Lower lobe of right lung (tissue), 2 donors: ENCODE results near the gene SLC6A3. TPM values are rescaled to one million over a fixed set of nuclear protein-coding genes. Genes with fewer than 3 reads are reported as not detected.

Experiments used
- ATAC-seq, 2 donors: fragments of 200-7000 bp; cut with Tn5 transposase; one replicate each; pipeline ENCODE4 v1.9.1; 2020 to 2022; ENCODE audit warnings: mild to moderate bottlenecking in 2 of 2, moderate library complexity in 2 of 2
- DNase-seq: peaks from one replicate; pipeline ENCODE4 v3.0.0-alpha.2; 2020
- H3K27ac ChIP-seq: fragments of 200-600 bp; one replicate; pipeline ENCODE4 v1.8.0; 2022
- H3K27me3 ChIP-seq: fragments of 200-600 bp; one replicate; pipeline ENCODE4 v1.8.0; 2022; ENCODE audit warnings: low read depth
- H3K36me3 ChIP-seq: fragments of 200-600 bp; one replicate; pipeline ENCODE4 v1.8.0; 2022; ENCODE audit warnings: mild to moderate bottlenecking
- H3K4me1 ChIP-seq: fragments of 200-600 bp; one replicate; pipeline ENCODE4 v1.8.0; 2022
- H3K4me3 ChIP-seq: fragments of 200-600 bp; one replicate; pipeline ENCODE4 v1.8.0; 2022; ENCODE audit warnings: mild to moderate bottlenecking
- H3K9me3 ChIP-seq: fragments of 200-600 bp; one replicate; pipeline ENCODE4 v1.8.0; 2022
- intact Hi-C: fragments of 100-400 bp; cut with DNase I; formaldehyde crosslinking; loops from one replicate; pipeline ENCODE4 v1.11.0; 2022
- total RNA-seq: library from RNA; stranded (reverse); fragmentation: NEBNext Ultra II Directional; extraction: Animal tissue kit (Norgen Biotek cat#: 25700); gene quantifications from one replicate; pipeline ENCODE4 v1.2.1, GENCODE V29; 2021
- TF ChIP-seq, protein P1 (sequence below): fragments of 200-600 bp; IDR thresholded peaks from one replicate; pipeline ENCODE4 v1.8.0; 2022; ENCODE audit warnings: antibody characterized with exemption, mild to moderate bottlenecking
- donor health status: DM: no; HTN: yes; CAD: no; lungs with severe emphysema.

The SLC6A3 gene
- total RNA-seq, 1 donor from 2014 or later, result 0.12 TPM

DNA sequence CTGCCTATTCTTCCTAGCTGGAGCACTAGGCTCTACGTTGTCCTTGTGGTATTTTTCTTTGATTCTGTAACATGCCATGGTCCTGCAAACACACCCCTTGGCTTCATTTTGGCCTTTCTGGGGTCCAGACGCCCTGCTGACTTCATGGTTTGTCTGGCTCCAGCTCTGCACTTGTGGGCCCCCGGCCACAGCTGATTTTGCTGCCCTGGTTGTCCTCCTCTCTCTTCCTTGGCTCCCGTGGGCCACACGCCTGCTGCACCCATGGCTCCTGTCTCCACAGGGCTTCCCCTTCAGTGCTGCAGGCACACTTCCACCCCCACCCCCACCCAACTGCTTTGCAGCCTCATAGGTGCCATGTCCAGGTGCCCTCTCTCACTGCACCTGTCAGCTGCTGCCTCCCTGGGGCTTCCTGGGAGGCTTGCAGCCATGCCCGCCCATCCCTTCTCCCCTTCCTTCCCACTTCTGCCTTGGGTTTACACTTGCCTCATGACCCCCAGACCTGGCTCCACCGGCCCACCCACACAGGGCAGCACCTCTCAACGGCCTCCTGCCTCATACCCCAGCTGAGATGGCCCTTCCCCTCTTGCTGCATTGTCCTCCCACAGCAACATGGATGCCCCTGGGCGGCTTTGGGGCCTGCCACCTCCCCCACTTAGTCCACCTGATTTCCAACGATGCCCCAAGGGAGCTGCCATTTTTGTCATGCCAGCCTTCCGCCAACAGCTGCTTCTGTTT lies 25.6 kb downstream of the SLC6A3 start:
- H3K9me3 ChIP-seq, result no peaks in the 10 kb centered on the region
- DNase-seq (no peak), ATAC-seq (no peak)
- no peak overlapping the region for H3K4me3 ChIP-seq
- H3K27ac ChIP-seq, result no peak overlapping the region
- H3K27me3 ChIP-seq, result no peaks in the 10 kb centered on the region
- TF ChIP-seq, protein P1, sequence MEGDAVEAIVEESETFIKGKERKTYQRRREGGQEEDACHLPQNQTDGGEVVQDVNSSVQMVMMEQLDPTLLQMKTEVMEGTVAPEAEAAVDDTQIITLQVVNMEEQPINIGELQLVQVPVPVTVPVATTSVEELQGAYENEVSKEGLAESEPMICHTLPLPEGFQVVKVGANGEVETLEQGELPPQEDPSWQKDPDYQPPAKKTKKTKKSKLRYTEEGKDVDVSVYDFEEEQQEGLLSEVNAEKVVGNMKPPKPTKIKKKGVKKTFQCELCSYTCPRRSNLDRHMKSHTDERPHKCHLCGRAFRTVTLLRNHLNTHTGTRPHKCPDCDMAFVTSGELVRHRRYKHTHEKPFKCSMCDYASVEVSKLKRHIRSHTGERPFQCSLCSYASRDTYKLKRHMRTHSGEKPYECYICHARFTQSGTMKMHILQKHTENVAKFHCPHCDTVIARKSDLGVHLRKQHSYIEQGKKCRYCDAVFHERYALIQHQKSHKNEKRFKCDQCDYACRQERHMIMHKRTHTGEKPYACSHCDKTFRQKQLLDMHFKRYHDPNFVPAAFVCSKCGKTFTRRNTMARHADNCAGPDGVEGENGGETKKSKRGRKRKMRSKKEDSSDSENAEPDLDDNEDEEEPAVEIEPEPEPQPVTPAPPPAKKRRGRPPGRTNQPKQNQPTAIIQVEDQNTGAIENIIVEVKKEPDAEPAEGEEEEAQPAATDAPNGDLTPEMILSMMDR, result no peak
- no peaks in the 10 kb centered on the region for H3K4me1 ChIP-seq
- no peaks in the 10 kb centered on the region for H3K36me3 ChIP-seq
- intact Hi-C loops, result no loop called here

DNA sequence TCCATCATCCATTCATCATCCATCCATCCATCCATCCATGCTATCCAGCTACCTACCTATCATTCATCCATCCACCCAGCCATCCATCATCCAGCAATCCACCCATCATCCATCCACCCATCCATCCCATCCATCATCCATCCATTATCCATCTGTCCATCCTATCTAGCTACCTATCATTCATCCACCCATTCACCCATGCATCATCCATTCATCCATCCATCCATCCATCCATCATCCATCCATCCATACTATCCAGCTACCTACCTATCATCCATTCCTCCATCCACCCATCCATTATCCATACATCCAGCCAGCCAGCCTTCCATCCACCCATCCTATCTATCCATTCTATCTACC lies 26.3 kb downstream of the SLC6A3 start:
- Histone ChIP-seq H3K36me3 (no peaks in the 10 kb centered on the region), H3K27me3 (no peaks in the 10 kb centered on the region), H3K27ac (no peak overlapping the region), H3K4me3 (no peak overlapping the region), H3K4me1 (no peaks in the 10 kb centered on the region), H3K9me3 (no peaks in the 10 kb centered on the region)
- ATAC-seq, result no peak
- intact Hi-C loops, result no loop called here
- TF ChIP-seq, protein P1, result no peak
- no peak for DNase-seq

DNA sequence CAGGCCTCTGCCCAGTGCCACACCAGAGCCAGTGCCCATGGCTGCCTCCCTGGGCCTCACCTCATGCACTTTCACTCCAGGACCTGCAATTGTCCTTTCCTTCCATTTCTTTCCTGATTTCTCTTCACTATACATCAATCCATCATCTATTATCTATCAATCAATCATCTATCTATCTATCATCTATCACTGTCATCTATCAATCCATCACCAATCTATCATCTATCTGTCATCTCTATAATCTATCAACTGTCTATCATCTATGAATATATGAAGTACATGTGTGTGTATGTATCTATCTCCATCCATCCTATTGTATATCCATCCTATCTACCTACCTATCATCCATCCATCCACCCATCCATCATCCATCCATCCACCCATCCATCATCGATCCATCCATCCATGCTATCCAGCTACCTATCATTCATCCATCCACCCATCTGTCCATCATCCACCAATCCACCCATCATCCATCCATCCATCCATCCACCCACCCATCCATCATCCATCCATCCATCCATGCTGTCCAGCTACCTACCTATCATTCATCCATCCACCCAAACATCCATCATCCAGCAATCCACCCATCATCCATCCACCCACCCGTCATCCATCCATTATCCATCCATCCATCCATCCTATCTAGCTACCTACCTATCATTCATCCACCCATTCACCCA lies 26.9 kb downstream of the SLC6A3 start:
- no peaks in the 10 kb centered on the region for H3K27me3 ChIP-seq
- H3K9me3 ChIP-seq, result no peaks in the 10 kb centered on the region
- DNase-seq (no peak), ATAC-seq (no peak)
- H3K36me3 ChIP-seq, result no peaks in the 10 kb centered on the region
- intact Hi-C loops, result no loop called here
- no peak overlapping the region for H3K4me3 ChIP-seq
- no peaks in the 10 kb centered on the region for H3K4me1 ChIP-seq
- TF ChIP-seq, protein P1, result no peak
- H3K27ac ChIP-seq, result no peak overlapping the region

DNA sequence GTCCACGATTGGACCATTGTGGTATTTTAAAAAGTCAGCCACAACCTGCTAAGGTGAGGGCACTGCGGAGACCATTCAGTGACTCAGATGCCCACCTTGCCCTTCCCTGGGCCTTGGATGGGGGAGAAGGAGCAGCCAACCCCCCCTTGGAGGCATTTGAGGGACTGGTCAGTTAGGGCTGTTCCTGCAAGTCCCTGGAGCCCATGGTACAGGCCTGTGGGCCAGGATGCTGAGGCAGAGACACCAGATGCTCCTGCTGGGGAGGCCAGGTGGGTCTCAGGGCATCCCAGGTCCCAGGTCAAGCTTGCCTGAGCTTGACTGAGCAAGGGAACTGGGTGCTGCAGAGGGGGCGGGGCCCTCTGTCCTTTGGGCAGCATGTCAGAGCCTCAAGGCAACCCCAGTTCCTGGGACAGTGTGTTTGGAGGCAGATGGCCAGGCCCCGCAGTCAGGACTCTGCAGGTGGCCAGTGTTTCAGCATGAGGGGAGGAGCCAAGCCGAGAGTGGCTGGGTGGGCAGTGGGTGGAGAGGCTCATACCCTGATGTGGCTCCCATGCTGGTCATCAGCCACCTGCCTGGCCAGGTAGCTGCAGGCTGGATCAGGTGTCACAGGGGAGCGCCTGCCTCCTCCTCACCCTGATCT lies 27.5 kb downstream of the SLC6A3 start:
- intact Hi-C loops, result no loop called here
- peaks cover under 1% of the 10 kb centered on the region for H3K27me3 ChIP-seq
- no peaks in the 10 kb centered on the region for H3K9me3 ChIP-seq
- H3K27ac ChIP-seq, result no peak overlapping the region
- H3K4me3 ChIP-seq, result no peak overlapping the region
- no peaks in the 10 kb centered on the region for H3K4me1 ChIP-seq
- TF ChIP-seq, protein P1, result no peak
- no peaks in the 10 kb centered on the region for H3K36me3 ChIP-seq
- DNase-seq (peak; percentile 32), ATAC-seq (no peak)

DNA sequence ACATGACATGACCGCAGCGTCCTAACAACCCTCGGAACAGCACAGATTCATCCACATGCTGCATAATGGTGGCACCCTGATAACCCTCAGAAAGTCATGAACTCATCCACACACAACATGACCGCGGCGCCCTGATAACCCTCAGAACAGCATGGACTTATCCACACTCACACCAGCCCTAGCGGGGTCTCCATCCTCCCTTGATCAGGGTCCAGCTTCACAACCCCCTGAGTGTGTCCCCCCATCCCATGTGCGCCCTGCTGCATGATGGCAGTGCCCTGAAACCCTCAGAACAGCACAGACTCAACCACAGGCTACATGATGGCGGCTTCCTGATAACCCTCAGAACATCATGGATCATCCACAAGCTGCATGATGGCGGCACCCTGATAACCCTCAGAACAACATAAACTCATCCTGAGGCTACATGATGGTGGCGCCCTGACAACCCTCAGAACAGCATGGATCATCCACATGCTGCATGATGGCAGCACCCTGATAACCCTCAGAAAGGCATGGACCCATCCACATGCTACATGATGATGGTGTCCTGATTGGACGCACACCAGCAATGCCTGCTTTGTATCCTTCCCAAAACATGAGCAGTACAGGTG lies 28.3 kb downstream of the SLC6A3 start:
- Histone ChIP-seq H3K27ac (no peak overlapping the region), H3K9me3 (no peaks in the 10 kb centered on the region), H3K4me3 (no peak overlapping the region), H3K27me3 (peaks cover 7% of the 10 kb centered on the region), H3K4me1 (no peaks in the 10 kb centered on the region), H3K36me3 (no peaks in the 10 kb centered on the region)
- ATAC-seq (no peak), DNase-seq (peak; percentile 44)
- TF ChIP-seq, protein P1, result no peak
- intact Hi-C loops, result no loop called here
